ENCODE data around the gene RHOJ.
"Not testable (repeated sequence)": the region's sequence is repeated elsewhere in the genome, so short reads cannot be mapped to it uniquely, and the experiment has no call there.

Gene RHOJ

DNA sequence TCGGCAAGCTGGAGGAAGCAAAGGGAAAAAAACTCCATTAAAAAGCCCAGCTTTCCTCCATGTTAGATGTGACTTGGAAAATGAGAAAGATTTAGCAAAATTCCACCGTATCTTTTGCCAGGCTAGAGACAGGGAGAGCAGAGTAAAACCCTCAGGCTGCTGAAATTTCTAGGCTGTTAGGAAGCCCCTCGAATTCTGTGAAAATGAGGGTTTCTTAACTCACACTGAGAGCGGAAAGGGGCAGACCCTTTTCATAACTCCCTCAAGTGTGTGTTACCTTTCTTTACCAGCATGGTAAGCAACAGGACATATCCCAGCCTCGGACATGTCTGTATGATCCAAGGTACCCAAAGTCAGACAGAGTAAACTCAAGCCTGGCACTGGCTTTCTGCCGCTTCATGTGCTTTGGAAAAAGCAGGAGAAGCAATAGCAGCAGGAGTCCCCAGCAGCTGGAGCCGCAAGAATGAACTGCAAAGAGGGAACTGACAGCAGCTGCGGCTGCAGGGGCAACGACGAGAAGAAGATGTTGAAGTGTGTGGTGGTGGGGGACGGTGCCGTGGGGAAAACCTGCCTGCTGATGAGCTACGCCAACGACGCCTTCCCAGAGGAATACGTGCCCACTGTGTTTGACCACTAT, at the start of gene RHOJ:
RHOJ (plus strand) TSS at position 37 of the 637 bp plus-strand sequence; CDS start at position 464, 427 bp downstream.
- DNase-seq = no peak

- no peak for DNase-seq
Measured at GRCh38 chr14:63155511-63156185, 48.6 kb upstream of the RHOJ start.

- no peak for DNase-seq
Measured at GRCh38 chr14:63157195-63157594, 47.0 kb upstream of the RHOJ start.

DNA sequence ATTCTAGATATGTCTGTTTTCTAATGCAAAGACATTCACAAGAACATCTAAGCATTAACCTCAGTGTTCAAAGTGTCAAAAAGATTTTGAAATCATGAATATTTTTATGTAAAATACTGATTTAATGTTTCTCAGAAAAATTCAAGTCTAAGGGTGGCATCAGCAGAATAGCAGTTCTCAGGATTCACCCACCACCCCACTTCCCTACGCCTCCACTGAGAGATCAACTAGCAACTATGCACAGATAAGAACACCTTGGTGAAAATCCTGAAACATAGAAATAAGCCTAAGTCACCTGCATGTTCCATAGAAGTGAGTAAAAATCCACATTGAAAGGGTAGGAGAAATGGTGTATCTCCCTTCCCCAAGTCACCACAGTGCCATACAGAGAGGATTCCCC, 40.9 kb upstream of the RHOJ start:
- DNase-seq = no peak

DNA sequence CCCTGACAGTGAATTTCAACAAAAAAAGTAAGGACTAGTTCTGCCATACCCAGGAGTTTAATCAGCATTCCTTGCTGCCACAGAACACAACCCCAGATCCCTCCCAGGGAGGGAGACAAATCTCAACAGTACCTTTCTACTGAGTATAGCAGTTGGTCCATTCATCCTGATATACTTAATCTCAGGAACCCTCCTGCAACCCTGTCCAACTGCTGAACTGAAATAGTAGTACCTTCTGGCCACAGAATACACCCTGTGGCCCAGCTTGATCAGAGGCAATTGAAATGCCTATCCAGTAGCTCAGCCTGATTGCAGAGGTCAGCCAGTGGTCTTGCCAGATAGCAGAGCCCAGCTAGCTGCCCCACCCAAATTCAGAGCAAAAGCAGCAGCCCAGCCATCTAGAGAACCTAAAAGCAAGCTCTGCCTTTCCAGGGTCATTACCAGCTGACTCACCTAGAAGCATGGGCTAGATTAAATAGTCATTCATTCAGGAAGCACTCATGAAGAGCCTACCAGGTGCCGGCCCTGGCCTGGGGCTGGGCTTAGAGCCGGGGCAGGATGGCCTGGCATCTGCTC, 40.0 kb upstream of the RHOJ start:
- no peak for DNase-seq

GRCh38 chr14:63165267-63165666, 39.0 kb upstream of the RHOJ start:
- DNase-seq = not testable (repeated sequence)

GRCh38 chr14:63167044-63167443, 37.2 kb upstream of the RHOJ start:
- no peak for DNase-seq

- no peak for DNase-seq
Measured at GRCh38 chr14:63174760-63175191, 29.5 kb upstream of the RHOJ start.

DNA sequence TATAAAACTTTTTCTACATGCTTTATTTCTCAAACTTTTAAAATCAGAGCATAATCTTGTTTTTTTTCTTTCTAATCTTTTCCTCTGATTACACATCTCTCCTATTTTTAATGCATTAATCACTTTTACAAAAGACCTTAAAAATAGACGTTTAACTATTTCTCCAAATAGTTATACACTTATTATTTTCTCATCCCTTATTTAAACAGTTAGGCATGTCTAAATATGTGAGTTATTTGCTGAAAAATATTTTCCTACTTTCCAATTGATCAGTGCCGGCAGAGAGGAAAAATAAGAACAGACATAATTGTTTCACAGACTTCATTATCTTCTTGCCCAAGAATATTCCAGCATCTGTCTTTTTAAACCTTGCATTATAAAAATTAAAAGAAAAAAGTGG, 28.7 kb upstream of the RHOJ start:
- no peak for DNase-seq

DNA sequence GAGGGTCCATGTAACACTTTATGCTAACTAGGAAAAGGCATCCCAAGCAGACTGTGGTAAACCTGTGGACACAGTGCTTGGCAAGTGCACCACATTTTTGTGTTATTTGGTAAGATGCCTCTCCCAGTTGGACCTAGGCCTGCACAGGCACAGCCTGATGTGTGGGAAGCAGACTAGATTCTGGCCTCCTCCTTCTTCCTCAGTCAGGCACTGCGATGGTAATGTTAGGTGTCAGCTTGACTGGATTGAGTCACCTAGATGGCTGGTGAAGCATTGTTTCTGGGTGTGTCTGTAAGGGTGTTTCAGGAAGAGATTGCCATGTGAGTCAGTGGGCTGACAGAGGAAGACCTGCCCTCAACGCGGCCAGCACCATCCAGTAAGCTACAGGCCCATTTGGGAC, 25.3 kb upstream of the RHOJ start:
- no peak for DNase-seq

GRCh38 chr14:63179383-63179782, 24.9 kb upstream of the RHOJ start:
- DNase-seq = no peak

- no peak for DNase-seq
Measured at GRCh38 chr14:63180011-63180410, 24.2 kb upstream of the RHOJ start.

DNA sequence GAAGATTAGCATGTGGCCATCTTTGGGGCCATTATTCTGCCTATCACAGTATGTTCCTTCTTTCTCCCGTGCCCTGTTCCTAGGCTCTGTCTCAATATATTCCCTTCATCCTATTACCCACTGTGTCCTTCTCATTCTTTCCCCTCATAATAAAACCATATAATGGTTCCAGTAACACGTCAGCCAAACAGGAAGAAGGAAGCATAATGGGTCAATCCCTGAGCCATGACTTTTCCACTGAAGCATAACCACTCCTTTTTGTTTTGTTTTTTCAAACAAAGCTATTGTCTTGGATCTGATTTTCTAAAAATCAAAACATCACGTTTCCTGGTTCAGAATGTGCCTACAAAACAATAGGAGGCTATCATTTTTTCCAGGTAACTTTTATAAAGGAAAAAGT, 21.3 kb upstream of the RHOJ start:
- DNase-seq = no peak

DNA sequence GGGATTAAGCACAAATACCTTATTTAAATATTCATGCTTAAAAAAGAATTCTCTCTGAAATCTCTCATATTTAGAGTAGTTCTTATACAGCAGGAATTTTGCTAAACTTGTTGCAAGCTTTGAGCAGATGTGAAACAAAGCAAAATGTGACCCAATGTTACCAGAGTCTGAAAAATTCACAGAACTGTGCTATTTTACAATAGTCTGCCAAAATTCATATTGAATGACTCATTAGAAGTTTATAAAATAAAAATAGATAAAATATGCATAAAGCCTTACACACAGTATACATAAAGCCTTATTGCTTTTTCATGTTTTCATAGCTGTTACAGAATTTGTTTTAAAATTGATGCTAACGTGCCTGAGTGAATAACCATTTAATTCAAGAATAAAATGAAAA, 17.8 kb upstream of the RHOJ start:
- DNase-seq = no peak

- no peak for DNase-seq
Measured at GRCh38 chr14:63191211-63191610, 13.0 kb upstream of the RHOJ start.

- no peak for DNase-seq
Measured at GRCh38 chr14:63192085-63192484, 12.2 kb upstream of the RHOJ start.

GRCh38 chr14:63193236-63193635, 11.0 kb upstream of the RHOJ start:
- no peak for DNase-seq

DNA sequence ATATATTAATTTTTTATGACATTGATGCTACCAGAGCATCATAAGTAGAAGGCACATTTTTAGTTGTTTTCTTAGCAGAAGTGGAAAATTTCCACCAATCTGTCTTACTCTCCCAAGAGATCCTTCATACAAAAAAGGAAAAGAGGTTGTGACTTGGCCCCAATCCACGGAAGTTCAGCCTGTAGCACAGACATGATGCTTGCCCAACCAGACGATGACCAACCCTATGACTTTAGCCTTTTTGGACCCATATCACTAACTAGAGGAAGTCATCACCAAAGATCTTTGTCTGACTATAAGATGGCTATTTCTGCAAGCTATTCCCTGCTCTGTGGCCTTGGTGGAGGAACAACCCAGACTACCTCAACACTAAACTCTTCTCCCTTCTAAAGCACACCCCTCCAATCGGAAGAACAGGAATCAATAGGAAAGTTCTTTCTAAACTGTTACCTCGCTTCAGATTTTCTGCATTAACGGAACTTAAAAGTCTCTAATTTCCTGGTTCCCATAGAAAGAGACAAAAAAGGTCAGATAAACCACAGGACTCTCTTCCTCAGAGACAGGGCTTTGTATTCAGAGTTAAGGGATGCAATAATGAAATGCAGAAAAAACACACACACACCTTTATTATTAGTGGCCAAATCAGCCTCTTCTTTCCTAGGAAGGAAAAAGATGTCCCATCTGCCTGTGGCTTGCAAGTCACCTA, 4.1 kb upstream of the RHOJ start:
- no peak for DNase-seq

GRCh38 chr14:63200767-63201166, 3.5 kb upstream of the RHOJ start:
- DNase-seq = no peak

GRCh38 chr14:63203015-63203414, 1.2 kb upstream of the RHOJ start:
- no peak for DNase-seq

DNA sequence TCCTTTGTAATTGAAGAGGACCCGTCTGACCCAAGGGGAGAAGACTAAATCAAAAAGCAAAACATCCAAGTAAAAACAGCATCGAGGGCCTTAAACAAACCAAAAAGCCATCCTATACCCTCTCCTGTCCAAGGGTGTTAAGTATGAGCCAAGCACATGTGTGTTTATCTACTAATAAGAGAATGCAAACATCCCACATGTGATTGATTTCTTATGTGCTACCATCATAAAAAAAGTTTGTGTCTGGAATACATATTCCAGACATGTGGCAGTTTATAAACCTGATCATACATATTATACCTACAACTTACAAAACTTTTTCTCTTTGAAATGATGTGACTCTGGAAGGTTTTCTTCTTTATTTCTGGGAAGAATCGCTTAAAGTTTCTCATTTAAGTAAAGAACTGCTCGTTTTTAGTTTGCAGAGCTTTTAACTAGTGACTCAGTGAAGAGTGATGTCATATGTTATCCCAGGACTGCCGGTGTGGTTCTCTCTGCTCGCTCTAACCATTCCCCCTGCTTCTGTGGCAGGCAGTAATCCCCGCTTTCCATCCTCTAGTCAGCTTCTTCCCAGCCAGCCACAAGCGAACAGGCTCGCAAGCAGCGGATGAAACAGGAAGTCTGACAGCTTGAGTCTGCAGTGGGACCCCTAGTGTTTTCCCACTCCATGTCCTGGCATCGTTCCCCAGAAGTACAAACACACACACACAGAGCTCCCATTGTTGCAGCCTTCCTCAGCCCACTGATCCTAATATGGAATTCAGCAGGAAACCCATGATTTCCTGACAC, 431 bp upstream of the RHOJ start:
- DNase-seq = no peak

DNA sequence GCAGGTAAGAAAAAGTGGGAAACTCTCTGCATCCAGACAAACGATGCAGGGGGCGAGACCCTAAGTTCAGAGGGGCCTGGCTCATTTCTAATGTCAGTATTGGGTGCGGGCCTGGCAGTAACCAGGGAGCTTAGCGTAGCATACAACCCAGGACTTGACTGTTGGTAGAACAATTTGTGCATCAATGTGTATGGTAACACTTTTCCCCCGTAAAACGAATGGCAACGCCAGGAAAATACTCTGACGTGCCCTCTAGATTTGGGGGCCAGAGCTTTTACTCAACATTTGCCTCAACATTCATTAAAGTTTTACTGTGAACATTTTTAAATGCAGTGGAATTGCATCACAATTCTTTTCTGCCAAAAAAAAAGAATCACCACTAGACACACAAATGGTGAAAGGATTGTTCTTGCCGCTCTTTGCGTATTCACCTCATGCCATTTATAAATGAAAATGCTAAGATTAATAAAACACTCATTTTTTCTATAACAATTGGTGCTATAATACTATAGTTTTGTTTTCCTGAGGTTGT, 867 bp downstream of the RHOJ start:
- no peak for DNase-seq

DNA sequence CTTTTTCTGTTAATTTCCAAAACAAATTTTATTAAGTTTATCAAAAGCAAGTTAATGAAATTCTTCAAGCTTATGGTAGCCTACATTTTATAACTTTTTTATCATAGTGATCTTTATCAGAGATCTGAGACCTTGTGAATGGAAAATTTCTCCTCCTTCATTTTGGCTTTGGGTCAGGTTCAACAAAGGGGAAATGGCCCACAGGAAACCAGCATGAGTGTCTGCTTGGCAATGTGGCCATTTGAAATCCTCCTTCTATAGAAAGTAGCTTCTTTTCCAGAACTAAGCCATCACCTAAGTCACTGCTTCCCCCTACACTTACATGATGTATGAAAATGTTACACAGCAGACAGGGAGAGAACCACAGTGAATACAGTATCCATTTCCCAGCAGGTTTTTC, 1.6 kb downstream of the RHOJ start:
- no peak for DNase-seq

Data from cortex of kidney (tissue), 1 donor.